H1 (cell line): ENCODE data around the gene RIMBP2. TPM values are rescaled to one million over a fixed set of nuclear protein-coding genes. Genes with fewer than 3 reads are reported as not detected.

ENCODE experiments used
- CTCF ChIA-PET: fragments of 300-600 bp; sonication (Branson Sonifier 250); formaldehyde crosslinking; loops from one replicate; lab custom pipeline; 2021; ENCODE audit not compliant: partially characterized antibody; lab: Charles Lee
- POLR2A ChIA-PET: fragments of 300-600 bp; sonication (Branson Sonifier 250); formaldehyde crosslinking; loops from one replicate; lab custom pipeline; 2021; ENCODE audit warnings: inconsistent platforms; ENCODE audit not compliant: partially characterized antibody; lab: Charles Lee
- DNase-seq, 2 experiments: peaks; one replicate each; pipeline versions ENCODE4 v3.0.0 to v3.0.0-alpha.2; 2010 to 2022; ENCODE audit warnings: low spot score in 2 of 2, low read depth in 1 of 2, mixed read lengths in 1 of 2
- FAIRE-seq: peaks from 2 replicates; lab custom pipeline; 2011; peaks lifted over from hg19 to GRCh38; lab: Jason Lieb, UNC
- H2AFZ ChIP-seq: 2 replicates; pipeline ENCODE4 v1.8.1; 2012; ENCODE audit warnings: low read length, inconsistent platforms
- H2AK5ac ChIP-seq: 2 replicates; pipeline ENCODE4 v1.6.1; 2013; ENCODE audit warnings: low read depth, low read length
- H2BK120ac ChIP-seq: replicated peaks from 2 replicates; pipeline ENCODE3; 2013; ENCODE audit warnings: low read depth, low read length, inconsistent platforms
- H2BK12ac ChIP-seq: 2 replicates; pipeline ENCODE4 v1.6.1; 2013; ENCODE audit warnings: low read depth, low read length
- H2BK15ac ChIP-seq: 2 replicates; pipeline ENCODE4 v1.6.1; 2013; ENCODE audit warnings: low read length
- H2BK20ac ChIP-seq: 2 replicates; pipeline ENCODE4 v1.6.1; 2013; ENCODE audit warnings: low read length
- H2BK5ac ChIP-seq: 2 replicates; pipeline ENCODE4 v1.6.1; 2013; ENCODE audit warnings: low read depth, low read length
- H3K14ac ChIP-seq: 2 replicates; pipeline ENCODE4 v1.6.1; 2013; ENCODE audit warnings: inconsistent platforms; ENCODE audit not compliant: insufficient read length
- H3K18ac ChIP-seq: 2 replicates; pipeline ENCODE4 v1.6.1; 2013; ENCODE audit warnings: low read length; ENCODE audit errors: extremely low read depth
- H3K23ac ChIP-seq: 2 replicates; pipeline ENCODE4 v1.6.1; 2013; ENCODE audit warnings: inconsistent platforms; ENCODE audit not compliant: insufficient read length
- H3K23me2 ChIP-seq: 2 replicates; pipeline ENCODE4 v1.6.1; 2013; ENCODE audit warnings: low read depth, low read length
- H3K27ac ChIP-seq: 2 replicates; pipeline ENCODE4 v1.6.1; 2011; ENCODE audit warnings: low read depth, low read length, inconsistent platforms
- H3K27me3 ChIP-seq, 4 experiments: replicated peaks in 1 of 4; 1 replicate in 1 of 4; 2 replicates in 3 of 4; pipeline versions ENCODE4 v1.6.1 to v1.8.1; 2011 to 2013; ENCODE audit warnings: low read length in 3 of 4, mild to moderate bottlenecking in 3 of 4, inconsistent platforms in 2 of 4, mixed read lengths in 2 of 4, moderate library complexity in 1 of 4; ENCODE audit not compliant: control insufficient read depth in 3 of 4, insufficient read depth in 3 of 4; ENCODE audit errors: extremely low read depth in 1 of 4
- H3K36me3 ChIP-seq, 4 experiments: 2 replicates each; pipeline versions ENCODE4 v1.6.1 to v1.8.1; 2011 to 2013; ENCODE audit warnings: mild to moderate bottlenecking in 4 of 4, low read length in 3 of 4, moderate library complexity in 2 of 4, control low read depth in 1 of 4, inconsistent platforms in 1 of 4; ENCODE audit not compliant: insufficient read depth in 4 of 4, control insufficient read depth in 2 of 4
- H3K4ac ChIP-seq: replicated peaks from 2 replicates; pipeline ENCODE3; 2013; ENCODE audit warnings: low read length, low read depth, mixed read lengths, inconsistent platforms; ENCODE audit not compliant: insufficient read length
- H3K4me1 ChIP-seq, 4 experiments: replicated peaks in 1 of 4; 1 replicate in 1 of 4; 2 replicates in 3 of 4; pipeline versions ENCODE4 v1.6.1 to v1.8.1; 2011 to 2013; ENCODE audit warnings: low read length in 3 of 4, inconsistent platforms in 2 of 4, mixed read lengths in 1 of 4; ENCODE audit not compliant: insufficient read depth in 4 of 4, control insufficient read depth in 3 of 4
- H3K4me2 ChIP-seq, 2 experiments: 2 replicates each; pipeline versions ENCODE4 v1.6.1 to v1.8.1; 2011 to 2013; ENCODE audit warnings: low read depth in 2 of 2, low read length in 2 of 2, control low read depth in 1 of 2, inconsistent platforms in 1 of 2, mild to moderate bottlenecking in 1 of 2; ENCODE audit not compliant: insufficient read depth in 1 of 2
- H3K4me3 ChIP-seq, 4 experiments: fragments of 200-600, 300-600 bp in 1 of 4; sonication (generic), shearing (Covaris generic), sonication (Bioruptor Twin) in 1 of 4; 2 replicates each; pipeline versions ENCODE4 v1.5.1 to v1.8.1; 2011 to 2016; ENCODE audit warnings: low read length in 4 of 4, low read depth in 3 of 4, control low read depth in 2 of 4, inconsistent platforms in 2 of 4, mild to moderate bottlenecking in 2 of 4, mixed read lengths in 1 of 4, moderate library complexity in 1 of 4; ENCODE audit not compliant: insufficient read depth in 2 of 4; ENCODE audit errors: extremely low read depth in 1 of 4
- H3K56ac ChIP-seq: replicated peaks from 2 replicates; pipeline ENCODE3; 2013; ENCODE audit warnings: low read depth, mild to moderate bottlenecking, mixed read lengths, low read length, inconsistent platforms; ENCODE audit not compliant: insufficient read length
- H3K79me1 ChIP-seq: 2 replicates; pipeline ENCODE4 v1.6.1; 2013; ENCODE audit warnings: low read depth, low read length, control low read depth
- H3K79me2 ChIP-seq, 2 experiments: 2 replicates each; pipeline versions ENCODE4 v1.6.1 to v1.8.1; 2012 to 2013; ENCODE audit warnings: low read length in 2 of 2, mild to moderate bottlenecking in 2 of 2, inconsistent platforms in 1 of 2; ENCODE audit not compliant: insufficient read depth in 2 of 2, control insufficient read depth in 1 of 2
- H3K9ac ChIP-seq, 4 experiments: replicated peaks in 1 of 4; 1 replicate in 1 of 4; 2 replicates in 3 of 4; pipeline versions ENCODE4 v1.6.1 to v1.8.1; 2011 to 2013; ENCODE audit warnings: low read depth in 3 of 4, low read length in 3 of 4, control low read depth in 2 of 4, mild to moderate bottlenecking in 2 of 4, moderate library complexity in 2 of 4, inconsistent platforms in 1 of 4; ENCODE audit errors: extremely low read depth in 1 of 4
- H3K9me3 ChIP-seq, 2 experiments: 2 replicates each; pipeline versions ENCODE4 v1.6.1 to v1.8.1; 2012 to 2013; ENCODE audit warnings: mild to moderate bottlenecking in 2 of 2, moderate library complexity in 2 of 2, control low read depth in 1 of 2, inconsistent platforms in 1 of 2, low read depth in 1 of 2, low read length in 1 of 2, mixed read lengths in 1 of 2; ENCODE audit not compliant: insufficient read depth in 2 of 2
- H4K20me1 ChIP-seq, 2 experiments: replicated peaks in 1 of 2; 2 replicates each; pipeline versions ENCODE3 to v1.8.1; 2011 to 2013; ENCODE audit warnings: inconsistent platforms in 2 of 2, low read length in 2 of 2, mild to moderate bottlenecking in 1 of 2; ENCODE audit not compliant: insufficient read depth in 2 of 2, control insufficient read depth in 1 of 2
- H4K5ac ChIP-seq: 2 replicates; pipeline ENCODE4 v1.6.1; 2013; ENCODE audit warnings: low read length, low read depth, mixed read lengths, inconsistent platforms; ENCODE audit not compliant: insufficient read length
- H4K8ac ChIP-seq: 2 replicates; pipeline ENCODE4 v1.8.0; 2013; ENCODE audit warnings: mild to moderate bottlenecking, moderate library complexity, low read length, inconsistent platforms; ENCODE audit not compliant: insufficient read depth; ENCODE audit errors: extremely low read depth
- H4K91ac ChIP-seq: replicated peaks from 2 replicates; pipeline ENCODE3; 2013; ENCODE audit warnings: low read length, mixed read lengths, inconsistent platforms; ENCODE audit not compliant: insufficient read length
- CEBPB ChIP-seq: IDR thresholded peaks from 2 replicates; pipeline ENCODE4 v1.6.1; 2012; ENCODE audit warnings: low read depth, low read length
- CREB1 ChIP-seq: IDR thresholded peaks from 2 replicates; pipeline ENCODE4 v1.6.1; 2012; ENCODE audit warnings: inconsistent platforms
- EGR1 ChIP-seq: IDR thresholded peaks from 2 replicates; pipeline ENCODE4 v1.6.1; 2011; ENCODE audit warnings: low read depth, low read length, borderline replicate concordance
- EZH2 ChIP-seq: fragments of 200-600 bp; sonication (generic); IDR thresholded peaks from 2 replicates; pipeline ENCODE4 v1.7.1; 2012; ENCODE audit warnings: low read depth, mild to moderate bottlenecking, moderate library complexity, low read length, inconsistent platforms; ENCODE audit not compliant: severe bottlenecking
- GTF2F1 ChIP-seq: IDR thresholded peaks from 2 replicates; pipeline ENCODE4 v1.6.1; 2012; ENCODE audit warnings: low read depth, low read length, improper control_type of control experiment, borderline replicate concordance
- KDM1A ChIP-seq: fragments of 200-600, 300-600 bp; sonication (generic); IDR thresholded peaks from 2 replicates; pipeline ENCODE4 v1.7.1; 2016; ENCODE audit warnings: mild to moderate bottlenecking, low read length, borderline replicate concordance
- RAD21 ChIP-seq, 2 experiments: IDR thresholded peaks in 1 of 2; conservative IDR thresholded peaks in 1 of 2; 2 replicates each; pipeline ENCODE4 v1.6.1; 2011; ENCODE audit warnings: low read depth in 2 of 2, low read length in 2 of 2, improper control_type of control experiment in 1 of 2, inconsistent platforms in 1 of 2, mild to moderate bottlenecking in 1 of 2, moderate library complexity in 1 of 2
- RBBP5 ChIP-seq: IDR thresholded peaks from 2 replicates; pipeline ENCODE4 v1.7.1; 2012; ENCODE audit warnings: low read depth, mild to moderate bottlenecking, inconsistent platforms, low read length, moderate library complexity, borderline replicate concordance
- SAP30 ChIP-seq: fragments of 300-600 bp; sonication (generic); IDR thresholded peaks from 2 replicates; pipeline ENCODE4 v1.7.1; 2012; ENCODE audit warnings: low read length, moderate library complexity, mild to moderate bottlenecking, inconsistent platforms; ENCODE audit not compliant: insufficient read depth, insufficient replicate concordance
- SRF ChIP-seq: IDR thresholded peaks from 2 replicates; pipeline ENCODE4 v1.6.1; 2011; ENCODE audit warnings: mild to moderate bottlenecking, low read depth, low read length, moderate library complexity
- ZNF274 ChIP-seq: IDR thresholded peaks from 2 replicates; pipeline ENCODE4 v1.7.0; 2012; ENCODE audit warnings: low read length, borderline replicate concordance; ENCODE audit errors: extremely low read depth
- WGBS, 2 experiments: shearing (Covaris generic) in 1 of 2; methylation state at CpG; one replicate each; pipeline versions ENCODE4 v1.1.6 to v1.1.7; 2013 to 2015; ENCODE audit warnings: low lambda C conversion rate in 2 of 2, mixed read lengths in 2 of 2, inconsistent platforms in 1 of 2, low coverage in 1 of 2, missing lambda C conversion rate in 1 of 2; ENCODE audit not compliant: insufficient replicate concordance in 2 of 2, insufficient coverage in 1 of 2, insufficient read length in 1 of 2; ENCODE audit errors: extremely low coverage in 1 of 2, missing lambda C conversion rate in 1 of 2; 5-methylcytosine and 5-hydroxymethylcytosine counted together
- polyA plus RNA-seq, 7 experiments: library from polyadenylated mRNA; depleted of rRNA in 3 of 7; stranded (reverse) in 5 of 7; unstranded in 2 of 7; fragments of >200 nt in 5 of 7; fragments of 200-250 nt in 2 of 7; gene quantifications; 1 replicate in 5 of 7; 2 replicates in 1 of 7; 4 replicates in 1 of 7; pipeline versions ENCODE4 v1.2.1 to v1.2.3, GENCODE V29; 2011 to 2013; ENCODE audit warnings: missing spikeins in 2 of 7, mixed read lengths in 2 of 7
- total RNA-seq: library from RNA; stranded (reverse); fragmentation: NEBNext Ultra II Directional; extraction: Animal tissue kit (Norgen Biotek cat#: 25700); gene quantifications from 2 replicates; pipeline ENCODE4 v1.2.1, GENCODE V29; 2021

RIMBP2 gene
- total and polyA plus RNA-seq, 2 of the 8 experiments (the other 6 are each of a cell fraction or from before 2014, with no cell fraction given), result 0.18 to 0.65 TPM

- Histone ChIP-seq H3K9me3 (peaks cover 0 to 5% of the 10 kb centered on the region in 2 experiments; a peak in 1 of 4 replicates), H3K56ac (no peak overlapping the region), H3K4me2 (no peak overlapping the region), H4K5ac (no peak overlapping the region), H3K23me2 (no peaks in the 10 kb centered on the region), H3K79me2 (no peaks in the 10 kb centered on the region), H3K4me3 (no peak overlapping the region), H4K20me1 (no peaks in the 10 kb centered on the region), H2BK20ac (no peak overlapping the region), H4K8ac (no peak overlapping the region), H2BK5ac (no peak overlapping the region), H3K14ac (no peak overlapping the region), H3K4me1 (no peaks in the 10 kb centered on the region), H3K79me1 (no peaks in the 10 kb centered on the region), H3K9ac (no peak overlapping the region), H2BK15ac (no peak overlapping the region), H3K36me3 (no peaks in the 10 kb centered on the region), H3K27ac (no peak overlapping the region), H3K4ac (no peak overlapping the region), H2AFZ (no peak overlapping the region), H3K23ac (no peak overlapping the region), H3K27me3 (no peaks in the 10 kb centered on the region), H3K18ac (no peak overlapping the region), H2BK12ac (no peak overlapping the region), H2AK5ac (no peak overlapping the region), H2BK120ac (no peak overlapping the region), H4K91ac (no peak overlapping the region)
- DNase-seq (no peak), FAIRE-seq (no peak)
- no peak for TF ChIP-seq CEBPB
- TF ChIP-seq SRF, result no peak
- TF ChIP-seq EGR1, result no peak
- no peak for TF ChIP-seq RAD21 (IDR thresholded peaks at IDR 0.05 in 1 of 2, conservative IDR thresholded peaks at IDR 0.05 in 1 of 2; ENCODE audit: low read depth in 2 of 2, low read length in 2 of 2)
- TF ChIP-seq KDM1A, result no peak
- TF ChIP-seq CREB1, result no peak
- no peak for TF ChIP-seq GTF2F1
- no peak for TF ChIP-seq RBBP5
- no peak for TF ChIP-seq ZNF274
- TF ChIP-seq SAP30, result no peak
- TF ChIP-seq EZH2, result no peak
- WGBS, 2 experiments, result 86% methylated on average over 11 of the region's 11 CpGs; no CpG with 5 or more reads in 1 of the 2 experiments
- ChIA-PET POLR2A (no interaction called here), CTCF (no interaction called here)
Measured at GRCh38 chr12:130640496-130640895, 75.6 kb downstream of the RIMBP2 start.
